Hematopoietic multipotent progenitor cell treated with erythropoietin and hydrocortisone succinate and interleukin-3 and kit ligand, for 8 days (in vitro differentiated cells): Measurements from ENCODE around the gene MADD.

Experiments
- DNase-seq: peaks from one replicate; pipeline ENCODE4 v3.0.0-alpha.2; 2015

Gene MADD

GRCh38 chr11:47342036-47342803, 72.3 kb downstream of the MADD start:
- DNase-seq, result no peak

DNA sequence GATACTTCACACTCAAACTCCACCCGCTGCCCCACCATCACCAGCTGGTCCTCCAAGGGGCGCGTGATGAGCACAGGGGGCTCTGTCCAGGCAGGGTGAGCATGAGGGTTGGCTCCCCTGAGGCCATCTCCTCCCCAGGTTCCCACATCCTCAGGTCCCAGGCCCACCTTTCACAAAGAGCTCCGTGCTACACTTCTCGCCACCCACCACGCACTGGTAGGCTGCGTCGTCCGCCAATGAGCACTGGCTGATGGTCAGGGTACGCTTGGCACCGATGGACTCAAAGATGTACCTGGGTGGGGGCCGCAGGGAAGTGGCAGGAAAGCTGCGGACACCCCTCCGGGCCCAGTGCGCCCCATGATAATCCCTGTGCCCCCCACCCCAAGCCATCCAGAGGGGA, 72.9 kb downstream of the MADD start:
- no peak for DNase-seq

GRCh38 chr11:47345890-47346563, 76.1 kb downstream of the MADD start:
- DNase-seq, result no peak

DNA sequence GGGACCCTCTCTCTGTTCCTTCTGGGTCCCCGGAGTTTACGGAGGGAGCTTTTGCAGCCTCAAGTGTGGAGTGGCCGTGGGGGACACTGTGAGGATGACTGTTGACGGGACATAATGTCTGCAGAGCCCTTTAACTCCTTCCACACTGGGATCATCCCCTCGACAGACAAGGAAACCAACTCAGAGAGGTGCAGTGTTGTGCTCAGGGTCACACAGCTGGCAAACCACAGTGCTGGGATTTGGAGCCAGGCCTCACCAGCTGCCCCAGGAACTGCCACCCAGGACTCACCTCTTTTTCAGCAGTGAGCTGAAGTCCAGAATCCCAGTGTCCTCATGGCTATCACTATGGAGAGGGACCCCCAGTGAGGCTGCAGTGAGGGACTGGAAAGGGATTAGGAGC, 77.2 kb downstream of the MADD start:
- DNase-seq, result no peak

- DNase-seq, result no peak
These were observed 78.3 kb downstream of the MADD start for GRCh38 chr11:47348131-47348802.

- peak; percentile 74 for DNase-seq
These were observed 78.9 kb downstream of the MADD start for GRCh38 chr11:47348859-47349258.

- no peak for DNase-seq
These were observed 79.7 kb downstream of the MADD start for GRCh38 chr11:47349521-47350095.

DNA sequence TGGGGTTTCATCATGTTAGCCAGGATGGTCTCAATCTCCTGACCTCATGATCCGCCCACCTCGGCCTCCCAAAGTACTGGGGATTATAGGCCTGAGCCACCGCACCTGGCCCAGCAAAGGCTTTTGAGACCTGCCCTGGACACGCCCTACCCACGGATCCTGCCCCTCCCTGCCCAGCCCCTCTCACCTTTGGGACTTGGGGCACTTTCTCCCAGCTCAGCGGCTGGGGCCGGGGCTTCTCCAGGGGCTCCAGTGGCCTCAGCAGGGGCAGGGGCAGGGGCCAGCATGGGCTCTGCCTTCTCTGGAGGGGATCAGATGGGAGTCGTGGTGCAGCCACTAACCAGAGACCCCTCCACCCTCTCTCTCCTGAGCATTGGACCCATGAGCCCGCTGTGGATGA, 80.4 kb downstream of the MADD start:
- no peak for DNase-seq

GRCh38 chr11:47351156-47352126, 81.5 kb downstream of the MADD start:
- DNase-seq, result peak; percentile 14

DNA sequence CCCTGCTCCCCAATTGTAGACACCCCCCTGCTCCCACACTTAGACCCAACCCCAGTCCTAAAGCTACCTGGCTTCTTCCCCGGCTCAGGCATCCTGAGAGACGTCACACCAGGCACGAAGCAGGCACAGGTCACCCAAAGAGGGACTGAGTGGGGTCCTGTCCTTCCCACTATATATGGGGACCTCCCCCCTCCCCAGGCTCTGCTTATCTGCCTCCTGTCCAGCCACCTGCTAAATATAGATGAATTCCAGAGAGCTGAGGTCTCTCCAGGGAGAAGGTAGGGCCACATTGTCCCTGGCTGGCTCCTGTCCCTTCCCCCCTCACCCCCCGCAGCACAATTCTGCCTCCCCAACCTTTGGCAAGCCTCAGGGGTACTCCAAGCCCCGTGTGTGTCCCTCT, 82.6 kb downstream of the MADD start, which contains the start of gene MYBPC3:
Gene MYBPC3 (minus strand): TSS at position 147 of the 400 bp plus-strand sequence. CDS start 55 bp downstream, at position 92.
- DNase-seq, result no peak

DNA sequence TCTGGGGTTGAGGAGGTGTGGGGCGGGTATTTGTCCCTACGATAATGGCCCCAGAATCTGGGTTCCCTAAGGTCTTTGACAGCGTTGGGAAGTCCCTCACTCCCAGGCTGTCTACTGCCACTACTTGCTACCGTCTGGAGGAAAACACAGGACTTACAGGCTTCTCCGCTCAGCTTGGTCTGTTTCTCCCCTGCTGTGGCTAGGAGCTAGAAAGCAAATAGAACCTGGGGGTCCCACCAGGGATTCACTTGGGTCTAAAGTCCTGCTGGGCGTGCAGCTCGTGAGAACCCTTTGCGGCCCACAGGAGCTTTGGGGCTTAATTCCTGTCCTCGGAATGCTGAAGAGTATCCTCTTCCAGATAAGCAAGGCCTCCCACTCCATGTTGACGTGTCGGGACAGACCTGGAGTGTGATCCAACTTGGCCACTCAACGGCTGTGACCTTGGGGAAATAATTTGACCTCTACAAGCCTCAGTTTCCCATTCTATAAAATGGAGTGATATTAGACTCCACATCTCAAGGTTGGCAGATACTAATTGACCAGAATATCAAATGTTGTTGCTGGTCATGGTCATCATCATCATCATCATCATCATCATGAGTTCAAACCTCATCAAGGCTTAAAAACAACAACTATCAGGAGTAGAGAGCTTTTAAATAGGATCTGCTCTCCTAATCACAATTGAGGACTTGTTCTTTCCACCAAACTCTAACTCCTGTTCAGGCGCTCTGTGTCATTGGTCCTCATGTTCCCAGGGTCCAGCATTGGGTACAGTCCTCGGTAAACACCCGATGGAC, 84.2 kb downstream of the MADD start:
- DNase-seq, result no peak

- DNase-seq, result no peak
These were observed 85.0 kb downstream of the MADD start for GRCh38 chr11:47354913-47355282.

DNA sequence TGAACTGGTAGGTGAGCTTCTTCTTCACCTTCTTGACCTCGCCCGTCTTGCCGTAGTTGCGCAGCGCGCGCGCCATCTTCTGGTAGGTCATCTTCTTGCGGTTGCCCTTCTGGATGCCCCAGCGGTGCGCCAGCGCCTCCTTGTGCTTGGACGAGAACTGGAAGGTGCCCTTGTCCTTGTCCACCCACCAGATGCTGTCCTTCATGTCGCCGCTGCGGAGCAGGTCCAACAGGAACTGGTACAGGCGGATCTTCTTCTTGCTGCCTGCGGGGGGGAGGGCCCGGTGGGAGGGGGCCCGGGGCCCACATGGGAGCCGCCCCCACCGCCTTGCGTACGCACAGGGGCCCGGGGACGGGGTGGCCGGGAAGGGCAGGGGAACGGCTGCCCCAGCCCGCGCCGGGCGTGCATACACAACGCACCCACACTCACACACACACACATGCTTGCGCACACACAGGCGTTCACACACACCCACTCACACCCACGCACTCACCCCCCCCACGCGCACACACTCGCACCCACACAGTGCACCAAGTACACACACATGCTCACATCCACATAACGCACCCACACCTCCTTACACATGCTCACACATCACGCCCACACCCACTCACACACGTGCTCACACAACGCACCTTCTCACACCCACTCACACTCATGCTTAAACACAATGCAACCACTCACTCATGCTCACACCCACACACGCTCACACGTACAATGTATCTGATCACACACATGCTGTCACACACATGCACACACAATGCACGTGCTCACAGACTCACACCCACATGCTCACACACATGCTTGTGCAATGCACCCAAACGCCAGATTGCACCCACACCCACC, 85.6 kb downstream of the MADD start:
- DNase-seq, result peak; percentile 67

GRCh38 chr11:47356129-47356997, 86.4 kb downstream of the MADD start:
- DNase-seq, result no peak

DNA sequence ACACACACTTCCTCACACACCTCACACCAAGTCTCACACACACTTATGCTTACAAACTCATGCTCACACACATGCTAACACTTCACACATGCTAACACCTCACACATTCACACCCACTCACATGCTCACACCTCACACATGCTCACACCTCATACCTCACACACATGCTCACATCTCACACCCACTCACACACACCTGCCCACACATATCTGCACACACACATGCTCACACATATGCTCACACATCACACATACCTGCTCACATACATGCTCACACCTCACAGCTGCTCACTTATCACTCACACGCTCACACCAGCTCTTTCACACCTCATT, 87.0 kb downstream of the MADD start:
- no peak for DNase-seq

DNA sequence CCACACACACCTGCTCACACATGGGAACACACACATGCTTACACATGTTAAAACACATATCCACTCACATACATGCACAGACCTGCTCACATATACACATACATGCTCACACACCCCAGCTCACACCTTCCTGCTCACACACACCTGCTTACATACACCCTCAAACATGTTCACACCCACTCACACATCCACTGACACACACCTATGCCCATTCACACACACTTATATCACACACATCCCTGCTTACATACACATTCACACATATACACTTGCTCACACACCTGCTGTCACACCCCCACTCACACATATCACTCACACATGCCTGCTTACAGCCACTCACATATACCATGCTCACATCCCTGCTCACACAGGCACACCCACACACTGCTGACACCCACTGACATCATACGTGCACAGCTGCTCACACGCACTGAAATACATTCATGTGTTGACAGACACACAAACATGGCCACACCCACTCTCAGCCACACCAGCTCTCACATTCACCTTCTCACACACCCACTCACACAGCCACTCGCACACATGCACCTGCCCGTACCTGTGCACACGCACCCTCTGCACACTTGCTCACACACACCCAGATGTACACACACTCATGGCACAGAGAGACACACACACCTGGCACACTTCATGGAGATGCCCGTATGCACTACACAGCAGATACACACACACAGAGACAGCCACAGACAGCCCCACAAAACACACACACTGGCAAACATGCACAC, 88.2 kb downstream of the MADD start:
- no peak for DNase-seq

DNA sequence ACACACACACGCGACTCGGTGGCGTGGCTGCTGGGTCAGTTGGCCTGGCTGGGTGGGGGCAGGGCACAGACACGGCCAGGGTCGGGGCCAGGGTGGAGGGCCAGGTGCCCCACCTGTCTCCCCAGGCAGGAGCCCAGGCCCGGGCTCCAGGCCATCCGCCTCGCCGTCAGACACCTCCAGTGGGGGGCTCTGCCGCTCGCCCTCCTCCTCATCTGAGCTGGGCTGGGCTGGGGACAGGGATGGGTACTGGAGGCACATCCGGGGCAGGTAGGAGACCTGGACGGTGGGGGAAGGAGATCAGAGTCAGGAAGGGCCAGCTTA, 88.8 kb downstream of the MADD start:
- DNase-seq, result no peak

- no peak for DNase-seq
These were observed 89.2 kb downstream of the MADD start for GRCh38 chr11:47359162-47359561.

DNA sequence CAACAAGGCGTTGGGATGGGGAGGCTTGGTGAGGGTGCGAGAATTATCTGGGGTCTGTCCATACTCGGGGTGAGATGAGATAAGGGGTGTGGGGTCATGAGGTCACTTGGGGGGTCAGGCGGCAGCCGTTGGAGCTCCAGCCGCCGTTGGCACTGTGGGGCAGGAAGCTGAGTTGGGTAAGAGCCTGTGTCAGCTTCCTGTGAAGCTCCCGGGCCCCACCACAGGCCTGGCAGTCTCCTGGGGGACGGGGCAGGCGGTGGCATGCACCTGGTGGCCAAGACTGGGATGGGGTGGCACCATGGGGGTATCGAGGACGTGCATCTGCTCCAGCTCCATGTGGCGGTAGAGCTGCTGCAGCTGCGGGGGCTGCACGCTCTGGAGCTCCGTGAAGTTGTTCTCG, 89.7 kb downstream of the MADD start:
- DNase-seq, result no peak
